ENCODE results near the gene OSBPL8.

- no peak for TF ChIP-seq CTCF (IDR thresholded peaks at IDR 0.05)
- TF ChIP-seq POLR2A (IDR thresholded peaks at IDR 0.05): no peak
Observed at GRCh38 chr12:76379261-76379660, 180.3 kb downstream of the OSBPL8 start.

All from lower leg skin (tissue), 3 donors.